Left lung (tissue), 10 donors: ENCODE results near the gene CASP2. TPM values are rescaled to one million over a fixed set of nuclear protein-coding genes. Genes with fewer than 3 reads are reported as not detected.

Source experiments
- ATAC-seq: fragments of 200-7000 bp; cut with Tn5 transposase; one replicate; pipeline ENCODE4 v1.9.1; 2020; ENCODE audit warnings: moderate library complexity
- DNase-seq, 4 donors: peaks; one replicate each; pipeline ENCODE4 v3.0.0-alpha.2; 2013 to 2020
- H3K27ac ChIP-seq, 2 donors: fragments of 200-600 bp; sonication (generic) in 1 of 2; one replicate each; pipeline versions ENCODE4 v1.5.0 to v1.8.0; 2020 to 2021
- H3K27me3 ChIP-seq, 2 donors: fragments of 200-600 bp; sonication (generic) in 1 of 2; one replicate each; pipeline versions ENCODE4 v1.5.0 to v1.8.0; 2020 to 2021
- H3K36me3 ChIP-seq, 2 donors: fragments of 200-600 bp; sonication (generic) in 1 of 2; one replicate each; pipeline versions ENCODE4 v1.5.0 to v1.8.0; 2020 to 2021
- H3K4me1 ChIP-seq, 2 donors: fragments of 200-600 bp; one replicate each; pipeline ENCODE4 v1.8.0; 2021
- H3K4me3 ChIP-seq, 2 donors: fragments of 200-600 bp; sonication (generic) in 1 of 2; one replicate each; pipeline versions ENCODE4 v1.5.0 to v1.8.0; 2020 to 2021; ENCODE audit warnings: mild to moderate bottlenecking in 1 of 2
- H3K9me3 ChIP-seq, 2 donors: fragments of 200-600 bp; sonication (generic) in 1 of 2; one replicate each; pipeline versions ENCODE4 v1.5.0 to v1.8.0; 2020 to 2021
- intact Hi-C, 2 donors: fragments of 100-400 bp; cut with DNase I; formaldehyde crosslinking; loops; one replicate each; pipeline versions ENCODE4 v1.11.2 to v1.14.2; 2022
- polyA plus RNA-seq, 6 donors: library from polyadenylated mRNA; unstranded; fragments of 120-200 nt; gene quantifications; one replicate each; pipeline ENCODE4 v1.2.1, GENCODE V29; 2013; ENCODE audit not compliant: insufficient read length in 6 of 6
- total RNA-seq, 2 donors: library from RNA; stranded (reverse); fragmentation: NEBNext Ultra II Directional; extraction: Animal tissue kit (Norgen Biotek cat#: 25700); gene quantifications; one replicate each; pipeline ENCODE4 v1.2.1, GENCODE V29; 2021
- TF ChIP-seq, protein P1 (sequence below), 2 donors: fragments of 200-600 bp; sonication (generic) in 1 of 2; IDR thresholded peaks; one replicate each; pipeline versions ENCODE4 v1.5.0 to v1.8.0; 2021; ENCODE audit warnings: antibody characterized with exemption in 2 of 2
- donor health status: DM: no; HTN: yes; CAD: no.
- donor health status: DM: no; HTN: no; CAD: no.

CASP2 gene
- total and polyA plus RNA-seq, 8 donors, result 36.3 to 66.0 (median 60.4) TPM

GRCh38 chr7:143346018-143346417 is 57.9 kb downstream of the CASP2 start:
- no peak overlapping the region for H3K4me3 ChIP-seq
- TF ChIP-seq, protein P1, sequence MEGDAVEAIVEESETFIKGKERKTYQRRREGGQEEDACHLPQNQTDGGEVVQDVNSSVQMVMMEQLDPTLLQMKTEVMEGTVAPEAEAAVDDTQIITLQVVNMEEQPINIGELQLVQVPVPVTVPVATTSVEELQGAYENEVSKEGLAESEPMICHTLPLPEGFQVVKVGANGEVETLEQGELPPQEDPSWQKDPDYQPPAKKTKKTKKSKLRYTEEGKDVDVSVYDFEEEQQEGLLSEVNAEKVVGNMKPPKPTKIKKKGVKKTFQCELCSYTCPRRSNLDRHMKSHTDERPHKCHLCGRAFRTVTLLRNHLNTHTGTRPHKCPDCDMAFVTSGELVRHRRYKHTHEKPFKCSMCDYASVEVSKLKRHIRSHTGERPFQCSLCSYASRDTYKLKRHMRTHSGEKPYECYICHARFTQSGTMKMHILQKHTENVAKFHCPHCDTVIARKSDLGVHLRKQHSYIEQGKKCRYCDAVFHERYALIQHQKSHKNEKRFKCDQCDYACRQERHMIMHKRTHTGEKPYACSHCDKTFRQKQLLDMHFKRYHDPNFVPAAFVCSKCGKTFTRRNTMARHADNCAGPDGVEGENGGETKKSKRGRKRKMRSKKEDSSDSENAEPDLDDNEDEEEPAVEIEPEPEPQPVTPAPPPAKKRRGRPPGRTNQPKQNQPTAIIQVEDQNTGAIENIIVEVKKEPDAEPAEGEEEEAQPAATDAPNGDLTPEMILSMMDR (IDR thresholded peaks at IDR 0.05), result no peak
- peaks cover 0 to 4% of the 10 kb centered on the region in 2 donors for H3K4me1 ChIP-seq
- DNase-seq (no peak), ATAC-seq (no peak)
- intact Hi-C loops, result no loop called here
- H3K36me3 ChIP-seq, result no peaks in the 10 kb centered on the region
- peaks cover 0 to 24% of the 10 kb centered on the region in 2 donors for H3K27me3 ChIP-seq
- H3K27ac ChIP-seq, result no peak overlapping the region
- H3K9me3 ChIP-seq, result no peaks in the 10 kb centered on the region

DNA sequence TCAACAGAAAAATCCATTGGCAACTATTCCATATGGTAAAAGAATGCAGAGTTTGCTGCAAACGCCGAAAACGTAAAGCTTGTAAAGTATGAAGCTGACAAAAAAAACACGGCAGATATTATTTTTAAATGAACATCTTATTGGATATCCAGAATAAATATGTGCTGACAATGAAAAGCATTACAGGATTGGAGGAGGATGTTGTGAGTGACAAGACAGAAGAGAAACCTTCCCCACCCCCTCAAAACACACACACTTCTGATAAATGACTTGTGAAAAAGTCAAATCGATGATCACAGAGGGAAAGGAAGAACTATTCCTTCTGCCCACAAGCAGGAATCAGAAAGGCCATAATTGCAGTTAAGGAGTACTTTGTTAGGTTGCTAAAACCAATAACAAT is 59.8 kb downstream of the CASP2 start:
- Histone ChIP-seq H3K27ac (no peak overlapping the region), H3K27me3 (peaks cover 0 to 24% of the 10 kb centered on the region in 2 donors), H3K36me3 (no peaks in the 10 kb centered on the region), H3K4me1 (peaks cover 0 to 4% of the 10 kb centered on the region in 2 donors), H3K9me3 (no peaks in the 10 kb centered on the region), H3K4me3 (no peak overlapping the region)
- TF ChIP-seq, protein P1 (IDR thresholded peaks at IDR 0.05), result no peak
- DNase-seq (no peak), ATAC-seq (no peak)
- intact Hi-C loops, result no loop called here

GRCh38 chr7:143351060-143351459 is 62.9 kb downstream of the CASP2 start:
- Histone ChIP-seq H3K4me3 (no peak overlapping the region), H3K9me3 (no peaks in the 10 kb centered on the region), H3K36me3 (no peaks in the 10 kb centered on the region), H3K4me1 (no peaks in the 10 kb centered on the region), H3K27ac (no peak overlapping the region), H3K27me3 (peaks cover 0 to 13% of the 10 kb centered on the region in 2 donors)
- ATAC-seq (no peak), DNase-seq (no peak)
- TF ChIP-seq, protein P1 (IDR thresholded peaks at IDR 0.05), result no peak
- intact Hi-C loops, result no loop called here

DNA sequence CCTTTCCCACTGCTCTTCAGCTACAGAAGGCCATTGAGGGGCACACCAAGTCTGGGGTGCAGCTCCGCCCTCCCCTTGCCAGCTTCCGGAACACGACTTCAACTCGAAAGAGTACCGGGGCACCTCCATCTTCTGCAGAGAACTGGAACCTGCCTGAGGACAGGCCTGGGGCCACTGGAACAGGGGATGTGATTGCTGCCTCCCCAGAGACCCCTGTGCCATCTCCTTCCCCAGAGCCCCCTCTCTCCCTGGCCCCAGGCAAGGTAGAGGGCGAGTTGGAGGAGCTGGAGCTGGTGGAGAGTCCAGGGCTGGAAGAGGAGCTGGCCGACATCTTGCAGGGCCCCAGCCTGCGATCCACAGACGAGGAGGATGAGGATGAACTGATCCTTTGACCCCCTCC is 63.4 kb downstream of the CASP2 start:
- Histone ChIP-seq H3K27me3 (peaks cover 0 to 8% of the 10 kb centered on the region in 2 donors), H3K4me3 (no peak overlapping the region), H3K27ac (no peak overlapping the region), H3K36me3 (no peaks in the 10 kb centered on the region), H3K9me3 (no peaks in the 10 kb centered on the region), H3K4me1 (no peaks in the 10 kb centered on the region)
- no peak for DNase-seq
- intact Hi-C loops, result no loop called here
- no peak for ATAC-seq
- TF ChIP-seq, protein P1 (IDR thresholded peaks at IDR 0.05), result no peak

DNA sequence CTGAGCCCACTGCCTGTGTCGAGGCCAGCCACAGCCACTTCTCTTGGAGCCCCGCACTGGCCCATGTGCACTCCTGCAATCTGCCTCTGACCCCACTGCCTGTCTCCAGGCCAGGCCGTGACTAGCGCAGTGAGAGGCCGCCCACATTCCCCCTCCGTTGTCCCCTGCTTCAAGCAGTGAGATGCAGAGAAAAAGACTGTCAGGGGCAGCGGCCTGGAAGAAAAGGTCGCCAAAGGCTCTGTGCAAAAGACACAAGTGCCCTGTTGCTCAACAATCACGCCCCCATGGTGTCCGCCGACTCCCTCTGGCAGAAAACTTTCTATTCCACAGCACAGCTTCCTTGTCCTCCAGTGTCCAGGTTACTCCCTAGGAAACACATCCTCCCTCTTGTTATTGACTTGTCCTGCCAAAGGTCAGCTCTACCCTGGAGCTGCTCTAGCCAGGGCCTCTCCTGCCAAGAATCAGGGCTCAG is 64.4 kb downstream of the CASP2 start:
- Histone ChIP-seq H3K9me3 (no peaks in the 10 kb centered on the region), H3K36me3 (no peaks in the 10 kb centered on the region), H3K4me3 (no peak overlapping the region), H3K27ac (no peak overlapping the region), H3K27me3 (peaks cover 0 to 5% of the 10 kb centered on the region in 2 donors), H3K4me1 (no peaks in the 10 kb centered on the region)
- ATAC-seq, result no peak
- no peak for DNase-seq
- intact Hi-C loops, result no loop called here
- TF ChIP-seq, protein P1 (IDR thresholded peaks at IDR 0.05), result no peak
